KOPT-K1 (cell line): Measurements from ENCODE around the gene R3HDM2.

ENCODE experiments used
- H3K27ac ChIP-seq: fragments of 200-600 bp; sonication (generic); 2 replicates; pipeline ENCODE4 v1.5.1; 2016; ENCODE audit warnings: antibody characterized with exemption, mild to moderate bottlenecking, low read depth, low read length; ENCODE audit not compliant: poor library complexity, severe bottlenecking
- H3K36me3 ChIP-seq: fragments of 200-600 bp; sonication (generic); 2 replicates; pipeline ENCODE4 v1.5.1; 2017; ENCODE audit warnings: antibody characterized with exemption, mild to moderate bottlenecking, low read length, moderate library complexity; ENCODE audit not compliant: insufficient read depth
- H3K9me3 ChIP-seq: fragments of 200-600 bp; sonication (generic); 2 replicates; pipeline ENCODE4 v1.5.1; 2017; ENCODE audit warnings: antibody characterized with exemption, low read length, mild to moderate bottlenecking; ENCODE audit not compliant: insufficient read depth, poor library complexity, severe bottlenecking

Gene R3HDM2

DNA sequence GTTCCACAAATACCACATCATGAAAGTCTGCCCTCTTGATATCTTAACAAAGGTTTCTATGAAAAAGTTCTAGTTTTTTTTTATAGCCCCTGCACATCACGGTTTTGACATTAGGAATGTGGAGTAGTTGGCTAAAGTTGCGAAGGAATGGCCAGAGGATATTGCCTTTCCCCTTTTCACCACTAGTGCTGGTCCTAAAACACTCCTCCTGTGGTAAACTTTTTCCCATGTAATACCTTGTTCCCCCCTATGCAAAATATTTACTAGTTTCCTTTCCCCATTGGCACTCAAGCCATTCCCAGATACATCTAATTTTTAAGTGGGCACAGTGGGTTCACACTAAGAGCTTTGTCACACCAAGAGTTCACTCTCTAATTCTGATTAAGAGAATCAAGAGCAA is 33.4 kb downstream of the R3HDM2 start:
- H3K27ac ChIP-seq, result no peak overlapping the region
- no peaks in the 10 kb centered on the region for H3K9me3 ChIP-seq
- H3K36me3 ChIP-seq, result peaks cover 38% of the 10 kb centered on the region

DNA sequence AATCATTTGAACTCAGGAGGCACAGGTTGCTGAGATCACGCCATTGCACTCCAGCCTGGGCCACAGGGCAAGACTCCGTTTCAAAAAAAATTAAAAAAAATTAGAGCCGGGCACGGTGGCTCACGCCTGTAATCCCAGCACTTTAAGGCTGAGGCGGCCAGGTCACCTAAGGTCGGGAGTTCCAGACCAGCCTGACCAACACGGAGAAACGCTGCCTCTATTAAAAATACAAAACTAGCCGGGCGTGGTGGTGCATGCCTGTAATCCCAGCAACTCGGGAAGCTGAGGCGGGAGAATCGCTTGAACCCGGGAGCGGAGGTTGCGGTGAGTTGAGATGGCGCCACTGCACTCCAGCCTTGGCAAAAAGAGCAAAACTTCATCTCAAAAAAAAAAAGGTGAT is 35.7 kb downstream of the R3HDM2 start:
- Histone ChIP-seq H3K9me3 (no peaks in the 10 kb centered on the region), H3K36me3 (peaks cover 42% of the 10 kb centered on the region)

DNA sequence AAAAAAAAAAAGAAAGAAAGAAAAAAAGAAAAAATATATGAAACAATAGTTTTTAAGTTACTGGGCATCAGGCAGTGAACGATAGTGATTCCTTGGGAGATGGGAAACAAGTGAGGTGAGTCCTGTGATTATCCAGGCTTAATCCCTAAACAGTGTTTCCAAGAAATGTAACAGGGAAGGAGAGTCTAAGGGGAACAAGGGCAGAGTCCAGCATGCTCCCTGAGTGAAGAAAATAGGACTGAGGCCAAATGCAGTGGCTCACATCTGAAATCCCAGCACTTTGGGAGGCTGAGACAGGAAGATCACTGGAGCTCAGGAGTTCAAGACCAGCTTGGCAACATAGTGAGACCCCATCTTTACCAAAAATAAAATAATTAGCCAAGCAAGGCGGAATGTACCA is 40.7 kb downstream of the R3HDM2 start:
- no peak overlapping the region for H3K27ac ChIP-seq
- H3K36me3 ChIP-seq, result peaks cover 46% of the 10 kb centered on the region
- H3K9me3 ChIP-seq, result no peaks in the 10 kb centered on the region

More for the DNA sequence above, 35.7 kb downstream of the R3HDM2 start:
- H3K27ac ChIP-seq, result no peak overlapping the region

DNA sequence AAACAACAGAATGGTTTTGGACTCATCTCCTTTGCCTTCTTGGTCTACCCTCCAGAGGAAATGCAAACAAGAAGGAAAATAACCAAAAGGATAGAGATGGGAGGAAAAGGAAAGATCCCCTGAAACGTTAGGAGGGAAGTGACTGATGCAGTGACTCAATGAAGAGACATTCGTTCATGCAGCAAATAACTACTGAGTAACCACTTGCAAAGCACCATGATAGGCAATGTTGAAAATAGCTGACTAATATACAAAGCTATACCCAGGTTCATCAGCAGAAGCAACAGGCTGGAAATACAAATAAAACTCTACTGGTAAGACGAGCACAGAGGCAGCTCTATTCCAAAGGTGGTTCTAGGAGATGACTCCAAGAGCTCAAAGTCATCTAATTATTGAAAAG is 41.8 kb downstream of the R3HDM2 start:
- Histone ChIP-seq H3K9me3 (no peaks in the 10 kb centered on the region), H3K27ac (no peak overlapping the region), H3K36me3 (peaks cover 35% of the 10 kb centered on the region)

DNA sequence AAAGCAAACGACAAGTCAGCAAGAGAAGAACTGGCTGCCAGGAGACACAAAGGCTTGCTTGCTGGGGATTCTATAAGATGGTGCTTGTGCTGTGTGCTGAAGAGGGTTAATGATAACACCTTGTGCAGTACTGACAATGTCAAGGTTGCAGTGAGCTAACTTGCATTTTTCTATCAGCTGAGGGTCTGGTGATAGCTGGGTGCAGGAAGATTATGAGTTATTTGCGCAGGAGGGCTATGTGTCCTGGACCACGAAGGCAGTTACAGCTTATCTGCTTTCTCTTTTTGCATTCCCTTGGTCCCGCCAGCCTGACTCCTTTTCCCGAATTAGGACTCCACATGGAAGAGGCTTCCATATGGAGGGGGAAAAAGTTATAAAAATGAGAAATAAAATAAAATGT is 42.4 kb downstream of the R3HDM2 start:
- H3K27ac ChIP-seq, result no peak overlapping the region
- H3K36me3 ChIP-seq, result peaks cover 30% of the 10 kb centered on the region
- no peaks in the 10 kb centered on the region for H3K9me3 ChIP-seq

DNA sequence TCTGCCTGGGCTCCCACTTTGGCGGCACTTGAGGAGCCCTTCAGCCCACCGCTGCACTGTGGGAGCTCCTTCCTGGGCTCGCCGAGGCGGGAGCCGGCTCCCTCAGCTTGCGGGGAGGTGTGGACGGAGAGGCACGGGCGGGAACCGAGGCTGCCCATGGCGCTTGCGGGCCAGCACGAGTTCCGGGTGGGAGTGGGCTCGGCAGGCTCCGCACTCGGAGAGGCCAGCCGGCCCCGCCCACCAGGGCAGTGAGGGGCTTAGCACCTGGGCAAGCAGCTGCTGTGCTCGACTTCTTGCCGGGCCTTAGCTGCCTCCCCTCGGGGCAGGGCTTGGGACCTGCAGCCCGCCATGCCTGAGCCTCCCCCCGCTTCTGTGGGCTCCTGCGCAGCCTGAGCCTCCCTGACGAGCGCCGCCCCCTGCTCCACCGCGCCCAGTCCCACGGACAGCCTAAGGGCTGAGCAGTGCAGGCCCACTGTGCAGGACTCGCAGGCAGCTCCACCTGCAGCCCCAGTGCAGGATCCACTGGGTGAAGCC is 44.6 kb downstream of the R3HDM2 start:
- Histone ChIP-seq H3K36me3 (peaks cover 20% of the 10 kb centered on the region), H3K9me3 (no peaks in the 10 kb centered on the region), H3K27ac (no peak overlapping the region)

DNA sequence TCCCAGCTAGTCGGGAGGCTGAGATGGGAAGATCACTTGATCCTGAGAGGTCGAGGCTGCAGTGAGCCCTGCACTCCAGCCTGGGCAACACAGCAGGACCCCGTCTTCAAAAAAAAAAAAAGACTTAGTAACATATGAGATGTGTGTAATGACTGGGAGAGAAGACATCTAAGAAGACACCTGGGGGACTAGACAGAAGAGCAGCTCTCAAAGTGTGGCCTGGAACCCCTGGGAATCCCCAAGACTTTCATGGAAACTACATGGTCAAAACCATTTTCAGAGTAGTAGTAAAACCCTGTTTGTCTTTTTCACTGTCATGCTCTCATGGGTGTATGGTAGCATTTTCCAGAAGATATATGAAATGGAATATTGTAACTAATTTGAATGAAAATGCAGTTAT is 45.3 kb downstream of the R3HDM2 start:
- Histone ChIP-seq H3K9me3 (no peaks in the 10 kb centered on the region), H3K36me3 (peaks cover 17% of the 10 kb centered on the region), H3K27ac (no peak overlapping the region)

DNA sequence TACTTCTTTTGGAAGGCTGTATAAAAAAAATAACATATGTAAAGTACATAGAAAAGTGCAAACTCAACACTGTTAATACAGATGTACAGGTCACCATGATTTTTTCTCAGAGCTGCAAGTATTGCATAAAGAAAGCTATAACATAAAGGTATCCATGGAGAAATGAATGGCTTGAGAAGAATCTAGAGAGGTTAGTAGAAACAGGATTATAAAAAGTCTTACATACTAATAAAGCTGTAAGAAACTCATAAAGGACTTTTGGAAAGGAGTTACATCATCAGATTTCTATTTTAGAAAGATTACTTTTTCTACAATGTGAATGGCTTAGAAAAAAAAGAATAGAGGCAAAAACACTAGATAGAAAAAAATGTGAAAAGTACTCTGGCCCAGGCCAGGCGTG is 46.4 kb downstream of the R3HDM2 start:
- H3K36me3 ChIP-seq, result peaks cover 11% of the 10 kb centered on the region
- H3K9me3 ChIP-seq, result no peaks in the 10 kb centered on the region
- no peak overlapping the region for H3K27ac ChIP-seq

DNA sequence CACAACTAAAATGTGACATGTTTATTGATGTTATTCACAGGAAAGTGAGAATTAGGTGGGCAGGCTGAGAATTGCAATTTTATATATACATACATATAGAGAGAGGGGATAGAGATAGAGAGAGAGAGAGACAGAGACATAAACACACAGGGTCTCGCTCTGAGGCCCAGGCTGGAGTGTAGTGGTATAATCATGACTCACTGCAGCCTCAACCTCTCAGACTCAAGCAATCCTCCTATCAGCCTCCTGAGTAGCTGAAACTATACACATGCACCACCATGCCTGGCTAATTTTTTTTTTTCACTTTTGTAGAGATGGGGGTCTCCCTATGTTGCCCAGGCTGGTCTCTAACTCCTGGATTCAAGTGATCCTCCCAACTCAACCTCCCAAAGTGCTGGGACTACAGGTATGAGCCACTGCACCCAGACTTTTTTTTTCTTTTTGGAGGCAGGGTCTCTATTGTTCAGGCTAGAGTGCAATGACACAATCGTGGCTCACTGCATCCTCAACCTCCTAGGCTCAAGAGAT is 49.1 kb downstream of the R3HDM2 start:
- H3K27ac ChIP-seq, result no peak overlapping the region
- H3K9me3 ChIP-seq, result no peaks in the 10 kb centered on the region
- H3K36me3 ChIP-seq, result peaks cover 9% of the 10 kb centered on the region

DNA sequence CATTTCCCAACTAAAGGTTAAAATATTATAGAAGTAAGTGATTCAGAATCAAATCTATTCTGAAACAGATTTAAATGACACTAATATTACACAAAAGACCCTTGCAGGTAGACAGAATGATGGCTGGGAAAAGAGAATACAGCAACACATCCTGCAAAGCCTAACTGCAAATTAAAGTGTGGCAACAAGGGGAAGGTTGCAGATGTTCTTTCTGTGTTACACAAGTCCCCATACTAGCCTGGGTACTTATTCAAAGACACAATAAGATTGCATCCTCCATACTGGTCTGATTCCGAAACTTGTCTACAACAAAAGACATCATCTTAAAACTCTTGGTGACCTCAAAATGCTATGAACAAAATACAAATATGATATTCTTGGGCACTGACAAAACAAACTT is 50.5 kb downstream of the R3HDM2 start:
- Histone ChIP-seq H3K27ac (no peak overlapping the region), H3K9me3 (no peaks in the 10 kb centered on the region), H3K36me3 (peaks cover 6% of the 10 kb centered on the region; the same call in 1 of the 2 replicates)

DNA sequence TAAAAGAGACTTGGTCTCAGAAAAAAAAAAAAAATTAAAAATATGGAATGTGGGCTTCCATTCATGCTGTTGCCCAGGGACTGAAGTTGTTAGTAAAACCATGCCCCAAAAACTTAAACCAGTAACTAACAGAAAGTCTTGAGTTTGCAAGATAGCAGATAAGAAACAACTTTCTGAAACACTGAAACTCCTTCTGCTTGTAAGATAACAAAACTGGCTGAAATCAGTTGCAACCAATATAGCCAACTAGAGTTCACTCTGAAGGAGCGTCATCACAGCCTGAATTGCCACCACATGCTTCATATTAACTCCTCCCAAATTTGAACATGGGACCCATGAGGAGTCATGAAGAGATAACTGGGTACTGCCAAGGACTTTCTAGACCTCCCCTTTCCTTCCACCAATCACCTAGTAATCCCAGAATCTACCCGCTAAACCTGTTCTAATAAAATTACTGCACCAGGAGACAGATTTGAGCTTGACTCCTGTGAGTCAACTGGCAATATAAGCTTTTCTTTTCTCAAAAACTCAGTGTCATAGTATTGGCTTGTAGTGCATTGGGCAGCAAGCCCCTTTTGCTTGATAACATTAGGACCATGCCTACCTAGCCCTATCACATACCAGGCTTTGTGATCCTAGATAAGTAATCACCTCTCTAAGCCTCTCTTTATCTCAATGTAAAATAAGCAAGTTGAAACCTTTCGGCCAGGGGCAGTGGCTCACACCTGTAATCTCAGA is 53.6 kb downstream of the R3HDM2 start:
- Histone ChIP-seq H3K27ac (no peak overlapping the region), H3K9me3 (no peaks in the 10 kb centered on the region), H3K36me3 (peaks cover 12% of the 10 kb centered on the region)

DNA sequence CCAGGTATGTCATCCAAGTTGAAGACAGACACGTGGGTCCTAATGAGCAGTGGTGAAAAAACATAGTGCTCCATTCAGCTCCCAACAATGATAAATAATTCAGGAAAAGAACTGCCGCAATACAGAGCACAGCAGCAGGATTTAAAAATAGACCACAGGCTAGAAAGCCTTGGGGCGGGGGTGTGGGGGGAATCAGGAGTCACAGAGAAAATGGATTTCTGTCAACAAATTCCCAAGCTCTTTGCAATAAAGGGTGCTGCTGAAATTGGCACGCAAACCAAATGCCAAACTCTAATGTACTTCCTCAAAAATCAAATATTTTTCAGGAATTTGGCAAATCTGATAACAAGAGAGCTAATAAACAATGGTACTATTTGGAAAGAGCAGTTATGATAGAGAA is 58.6 kb downstream of the R3HDM2 start:
- H3K27ac ChIP-seq, result no peak overlapping the region
- H3K36me3 ChIP-seq, result peaks cover 44% of the 10 kb centered on the region
- H3K9me3 ChIP-seq, result peaks cover 18% of the 10 kb centered on the region

DNA sequence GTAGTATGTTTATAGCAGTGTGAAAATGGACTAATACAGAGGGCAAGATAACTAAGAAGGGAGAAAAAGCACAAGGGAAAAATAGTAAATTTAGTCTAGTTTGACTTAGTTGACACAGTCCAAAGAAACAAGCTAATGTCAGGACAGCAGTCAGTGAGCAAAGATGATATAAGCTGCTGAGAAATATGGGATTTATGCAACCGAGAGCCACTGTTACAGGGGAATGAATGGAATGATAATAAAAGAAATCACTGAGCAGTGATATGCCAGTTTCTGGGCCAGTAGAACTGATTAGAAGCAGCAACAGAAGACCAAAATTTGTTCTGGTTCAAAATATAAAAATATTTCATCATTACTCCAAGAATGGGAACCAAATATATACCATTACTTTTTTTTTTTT is 60.1 kb downstream of the R3HDM2 start:
- Histone ChIP-seq H3K36me3 (peaks cover 45% of the 10 kb centered on the region), H3K27ac (no peak overlapping the region), H3K9me3 (peaks cover 32% of the 10 kb centered on the region)

DNA sequence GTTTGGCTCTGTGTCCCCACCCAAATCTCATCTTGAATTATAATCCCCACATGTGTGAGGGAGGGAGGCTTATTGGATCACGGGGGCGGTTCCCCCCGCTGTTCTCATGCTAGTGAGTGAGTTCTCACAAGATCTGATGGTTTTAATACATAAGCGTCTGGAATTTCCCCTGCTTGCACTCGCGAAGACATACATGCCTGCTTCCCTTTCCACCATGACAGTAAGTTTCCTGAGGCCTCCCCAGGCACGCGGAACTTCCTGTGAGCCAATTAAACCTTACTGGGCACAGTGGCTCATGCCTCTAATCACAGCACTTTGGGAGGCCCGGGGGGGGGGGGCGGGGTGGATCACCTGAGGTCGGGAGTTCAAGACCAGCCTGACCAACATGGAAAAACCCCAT is 60.8 kb downstream of the R3HDM2 start:
- H3K36me3 ChIP-seq, result peaks cover 45% of the 10 kb centered on the region

DNA sequence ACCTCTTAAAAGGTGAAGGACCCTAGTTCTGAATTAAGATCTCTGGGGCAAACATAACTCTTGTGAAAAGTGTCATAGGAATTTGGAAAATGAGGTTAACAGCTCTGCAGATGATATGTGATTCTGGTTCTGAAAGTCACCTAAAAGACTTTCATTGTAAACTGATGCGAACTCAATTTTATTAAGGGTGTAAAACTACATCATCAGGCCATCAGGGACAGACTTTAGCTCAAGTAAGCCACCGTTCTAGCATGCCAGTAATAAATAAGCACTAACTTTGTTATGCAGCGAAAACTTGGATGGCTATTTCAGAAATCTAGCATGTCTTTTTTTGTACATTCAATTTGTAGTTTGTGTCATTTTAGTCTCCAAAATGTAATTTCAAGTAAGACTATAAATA is 61.6 kb downstream of the R3HDM2 start:
- Histone ChIP-seq H3K27ac (no peak overlapping the region), H3K9me3 (peaks cover 32% of the 10 kb centered on the region), H3K36me3 (peaks cover 44% of the 10 kb centered on the region)

More for the DNA sequence above, 60.8 kb downstream of the R3HDM2 start:
- no peak overlapping the region for H3K27ac ChIP-seq
- H3K9me3 ChIP-seq, result peaks cover 32% of the 10 kb centered on the region
